Activated naive CD4-positive, alpha-beta T cell treated with anti-CD3 and anti-CD28 coated beads for 36 hours (primary cell): ENCODE data around the gene P2RY14. TPM values are rescaled to one million over a fixed set of nuclear protein-coding genes. Genes with fewer than 3 reads are reported as not detected.

ENCODE experiments used
- CTCF ChIA-PET: fragments of 350-600 bp; sonication (Branson Sonifier 250); formaldehyde crosslinking; loops from one replicate; lab custom pipeline; 2021; ENCODE audit warnings: antibody characterized with exemption; lab: Charles Lee
- DNase-seq: peaks from one replicate; pipeline ENCODE4 v3.0.0-alpha.2; 2020
- H3K27ac Mint-ChIP-seq: one replicate; pipeline ENCODE4 v1.8.0; 2021; ENCODE audit warnings: mild to moderate bottlenecking, mixed read lengths
- H3K27me3 Mint-ChIP-seq: one replicate; pipeline ENCODE4 v1.8.0; 2021; ENCODE audit warnings: low read depth, mixed read lengths
- H3K36me3 Mint-ChIP-seq: one replicate; pipeline ENCODE4 v1.8.0; 2021; ENCODE audit warnings: low read depth, mixed read lengths
- H3K4me1 Mint-ChIP-seq: one replicate; pipeline ENCODE4 v1.8.0; 2021; ENCODE audit warnings: low read depth, mixed read lengths
- H3K4me3 Mint-ChIP-seq: one replicate; pipeline ENCODE4 v1.8.0; 2021; ENCODE audit warnings: mild to moderate bottlenecking, moderate library complexity, mixed read lengths
- H3K9me3 Mint-ChIP-seq: one replicate; pipeline ENCODE4 v1.8.0; 2021; ENCODE audit warnings: mixed read lengths
- intact Hi-C: fragments of 100-400 bp; cut with micrococcal nuclease; formaldehyde crosslinking; loops from one replicate; pipeline ENCODE4 v1.15.1; 2023
- total RNA-seq, 2 experiments: library from RNA; stranded (reverse); gene quantifications; one replicate each; pipeline ENCODE4 v1.2.3, GENCODE V29; 2021

P2RY14 gene
- total RNA-seq, 2 experiments from 2014 or later, result 0.12 to 0.69 TPM

- Mint-ChIP-seq H3K27me3 (no peaks in the 10 kb centered on the region), H3K4me3 (no peak overlapping the region), H3K36me3 (no peaks in the 10 kb centered on the region), H3K9me3 (no peaks in the 10 kb centered on the region), H3K27ac (peak overlapping the region; percentile 85), H3K4me1 (peaks cover 39% of the 10 kb centered on the region)
- intact Hi-C loops, result loop anchor here (2.0 to 10.0 kb wide), 4 partner anchors 41 to 537 kb away; partner anchors contain the start of genes GPR87 and SIAH2
- peak; percentile 14 for DNase-seq
- CTCF ChIA-PET, result interaction anchor here (0.6 to 8.5 kb wide), 4 partner anchors 49 to 120 kb away, joined by 3 to 248 read pairs (median 98); no protein-coding TSS in a partner anchor
Measured at GRCh38 chr3:151276038-151276686, 2.2 kb downstream of the P2RY14 start.

- DNase-seq, result no peak
- intact Hi-C loops, result loop anchor here (5.0 to 10.0 kb wide), 2 partner anchors 493 to 510 kb away; partner anchors contain the start of gene SIAH2
- Mint-ChIP-seq H3K4me1 (peaks cover 41% of the 10 kb centered on the region), H3K36me3 (no peaks in the 10 kb centered on the region), H3K27me3 (no peaks in the 10 kb centered on the region), H3K4me3 (no peak overlapping the region), H3K27ac (no peak overlapping the region), H3K9me3 (no peaks in the 10 kb centered on the region)
- CTCF ChIA-PET, result interaction anchor here (1.0 to 8.5 kb wide), 4 partner anchors 18 to 119 kb away, joined by 3 to 248 read pairs (median 98); no protein-coding TSS in a partner anchor
Measured at GRCh38 chr3:151275091-151275490, 3.3 kb downstream of the P2RY14 start.

- Mint-ChIP-seq H3K9me3 (no peaks in the 10 kb centered on the region), H3K27ac (peak overlapping the region; percentile 1), H3K4me1 (peaks cover 18% of the 10 kb centered on the region), H3K4me3 (no peak overlapping the region), H3K27me3 (no peaks in the 10 kb centered on the region), H3K36me3 (no peaks in the 10 kb centered on the region)
- CTCF ChIA-PET, result interaction anchor here (0.7 to 3.8 kb wide), 2 partner anchors 101 to 102 kb away, joined by 3 to 20 read pairs; no protein-coding TSS in a partner anchor
- intact Hi-C loops, result loop anchor here (10.0 kb wide), 1 partner anchor 505 kb away; the partner anchor contains the start of gene SIAH2
- no peak for DNase-seq
Measured at GRCh38 chr3:151269631-151270030, 8.7 kb downstream of the P2RY14 start.

DNA sequence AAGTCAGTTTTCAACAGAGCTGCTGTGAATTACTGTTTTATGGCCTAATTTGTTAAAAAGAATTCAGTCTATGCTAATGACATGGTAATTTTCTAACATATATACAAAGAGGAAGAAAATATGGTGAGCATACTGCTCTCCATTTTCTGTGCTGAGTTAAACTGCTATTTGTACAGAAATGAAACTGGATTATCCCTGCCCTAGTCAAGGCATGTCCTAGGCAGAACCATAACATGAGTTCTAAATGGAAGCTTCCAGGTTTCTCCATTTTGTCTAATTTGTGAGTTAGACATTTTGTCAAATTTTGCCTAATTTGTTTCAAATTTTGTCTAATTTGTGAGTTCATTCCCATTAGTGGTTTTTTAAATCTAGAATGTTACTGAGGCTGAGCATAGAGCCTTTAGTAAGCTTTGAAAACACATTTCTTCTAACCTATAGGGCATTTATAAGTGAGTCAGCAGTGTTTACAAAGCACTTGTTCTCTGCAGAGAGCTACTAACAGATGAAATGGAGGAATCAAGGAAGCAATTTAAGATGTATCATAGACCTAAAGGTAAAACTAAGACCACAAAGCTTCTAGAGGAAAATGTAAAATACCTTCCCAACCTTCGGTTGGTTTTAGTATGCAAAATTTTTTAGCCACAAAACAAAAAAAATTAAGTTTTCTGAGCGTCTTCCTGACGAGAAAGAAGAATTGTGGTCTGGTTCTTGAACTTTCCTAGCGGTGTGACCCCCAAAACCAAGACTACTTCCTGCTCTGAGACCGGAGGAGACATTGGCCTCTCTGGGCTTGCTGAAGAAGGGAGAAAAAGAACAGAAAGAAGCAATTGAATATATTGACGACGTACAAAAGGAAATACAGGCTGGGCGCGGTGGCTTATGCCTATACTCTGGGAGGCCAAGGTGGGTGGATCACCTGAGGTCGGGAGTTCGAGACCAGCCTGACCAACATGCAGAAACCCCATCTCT lies 9.8 kb downstream of the P2RY14 start:
- Mint-ChIP-seq H3K9me3 (no peaks in the 10 kb centered on the region), H3K27me3 (no peaks in the 10 kb centered on the region), H3K4me1 (peaks cover 17% of the 10 kb centered on the region), H3K4me3 (peak overlapping the region; percentile 17), H3K36me3 (no peaks in the 10 kb centered on the region), H3K27ac (peak overlapping the region; percentile 70)
- DNase-seq, result peak; percentile 45
- CTCF ChIA-PET, result interaction anchor here (0.9 to 3.8 kb wide), 9 partner anchors 11 to 101 kb away, joined by 3 to 24 read pairs (median 5); partner anchors contain the start of gene P2RY14
- intact Hi-C loops, result loop anchor here (1.0 kb wide), 1 partner anchor 10 kb away; the partner anchor contains the start of gene P2RY14

GRCh38 chr3:151267066-151267465 lies 11.3 kb downstream of the P2RY14 start:
- DNase-seq, result no peak
- Mint-ChIP-seq H3K4me3 (no peak overlapping the region), H3K36me3 (no peaks in the 10 kb centered on the region), H3K27me3 (no peaks in the 10 kb centered on the region), H3K9me3 (no peaks in the 10 kb centered on the region), H3K27ac (no peak overlapping the region), H3K4me1 (peaks cover 17% of the 10 kb centered on the region)
- CTCF ChIA-PET, result interaction anchor here (0.6 to 3.8 kb wide), 5 partner anchors 12 to 104 kb away, joined by 3 to 24 read pairs (median 11); partner anchors contain the start of gene P2RY14
- intact Hi-C loops, result no loop called here

- intact Hi-C loops, result no loop called here
- Mint-ChIP-seq H3K4me1 (peaks cover 17% of the 10 kb centered on the region), H3K27ac (no peak overlapping the region), H3K36me3 (no peaks in the 10 kb centered on the region), H3K27me3 (no peaks in the 10 kb centered on the region), H3K4me3 (no peak overlapping the region), H3K9me3 (no peaks in the 10 kb centered on the region)
- CTCF ChIA-PET, result interaction anchor here (3.8 kb wide), 1 partner anchor 99 kb away, joined by 20 read pairs; no protein-coding TSS in a partner anchor
- DNase-seq, result no peak
Measured at GRCh38 chr3:151265866-151266265, 12.5 kb downstream of the P2RY14 start.

DNA sequence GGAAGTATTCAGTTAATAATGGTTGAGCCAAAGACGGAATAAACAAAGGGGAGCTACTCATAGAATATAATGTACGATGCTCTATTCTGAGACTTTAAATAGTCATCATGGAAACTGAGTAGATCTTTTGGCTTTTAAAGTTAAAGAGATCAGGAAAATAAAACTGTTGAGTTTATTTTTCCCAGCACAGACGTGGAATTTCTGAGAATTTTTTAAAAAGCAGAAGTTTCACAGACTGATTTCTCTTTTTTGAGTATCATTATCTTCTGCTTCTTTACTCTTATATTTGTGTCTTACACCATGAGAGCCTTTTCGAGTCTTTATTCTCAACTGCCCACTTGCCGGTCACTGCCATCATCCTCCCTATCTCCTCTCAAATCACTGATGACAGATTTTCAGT lies 13.2 kb downstream of the P2RY14 start:
- intact Hi-C loops, result no loop called here
- DNase-seq, result no peak
- Mint-ChIP-seq H3K9me3 (no peaks in the 10 kb centered on the region), H3K4me3 (no peak overlapping the region), H3K36me3 (no peaks in the 10 kb centered on the region), H3K27me3 (no peaks in the 10 kb centered on the region), H3K4me1 (peaks cover 15% of the 10 kb centered on the region), H3K27ac (no peak overlapping the region)
- CTCF ChIA-PET, result interaction anchor here (0.5 kb wide), 1 partner anchor 63 kb away, joined by 3 read pairs; no protein-coding TSS in a partner anchor

GRCh38 chr3:151264605-151265004 lies 13.7 kb downstream of the P2RY14 start:
- Mint-ChIP-seq H3K4me1 (peaks cover 11% of the 10 kb centered on the region), H3K27me3 (no peaks in the 10 kb centered on the region), H3K9me3 (no peaks in the 10 kb centered on the region), H3K27ac (no peak overlapping the region), H3K4me3 (no peak overlapping the region), H3K36me3 (no peaks in the 10 kb centered on the region)
- no peak for DNase-seq
- intact Hi-C loops, result no loop called here
- CTCF ChIA-PET, result interaction anchor here (0.5 kb wide), 1 partner anchor 63 kb away, joined by 3 read pairs; no protein-coding TSS in a partner anchor

- no peak for DNase-seq
- no peaks in the 10 kb centered on the region for H3K9me3 Mint-ChIP-seq
- intact Hi-C loops, result no loop called here
- no peaks in the 10 kb centered on the region for H3K27me3 Mint-ChIP-seq
- no peak overlapping the region for H3K27ac Mint-ChIP-seq
- H3K4me1 Mint-ChIP-seq, result no peaks in the 10 kb centered on the region
- H3K4me3 Mint-ChIP-seq, result no peak overlapping the region
- CTCF ChIA-PET, result interaction anchor here (0.6 to 1.2 kb wide), 4 partner anchors 19 to 107 kb away, joined by 3 to 6 read pairs (median 3); no protein-coding TSS in a partner anchor
- H3K36me3 Mint-ChIP-seq, result no peaks in the 10 kb centered on the region
Measured at GRCh38 chr3:151262871-151263525, 15.3 kb downstream of the P2RY14 start.

DNA sequence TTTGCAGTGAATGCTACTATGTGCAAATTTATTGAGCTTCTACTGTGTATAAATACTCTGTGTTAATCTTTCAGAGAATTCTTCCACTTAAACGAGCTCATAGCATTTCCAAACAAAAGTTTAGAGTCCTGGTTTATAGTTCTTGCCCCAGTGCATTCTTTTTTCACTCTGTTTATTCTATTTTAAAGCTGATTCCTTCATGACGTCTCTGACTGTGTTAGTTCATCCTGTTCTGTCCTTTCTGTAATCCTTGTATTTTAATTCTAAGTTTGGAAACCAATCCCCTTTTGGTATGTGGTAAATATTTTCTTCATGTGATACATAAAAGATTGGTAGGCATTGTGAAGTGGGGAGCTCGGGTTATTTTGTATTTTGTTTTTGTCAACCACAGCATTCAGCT lies 18.7 kb downstream of the P2RY14 start:
- CTCF ChIA-PET, result interaction anchor here (0.8 kb wide), 2 partner anchors 20 to 23 kb away, joined by 3 read pairs; no protein-coding TSS in a partner anchor
- no peaks in the 10 kb centered on the region for H3K9me3 Mint-ChIP-seq
- no peaks in the 10 kb centered on the region for H3K36me3 Mint-ChIP-seq
- no peak for DNase-seq
- H3K4me3 Mint-ChIP-seq, result no peak overlapping the region
- H3K27ac Mint-ChIP-seq, result no peak overlapping the region
- intact Hi-C loops, result no loop called here
- no peaks in the 10 kb centered on the region for H3K27me3 Mint-ChIP-seq
- H3K4me1 Mint-ChIP-seq, result no peaks in the 10 kb centered on the region

- Mint-ChIP-seq H3K27me3 (no peaks in the 10 kb centered on the region), H3K4me3 (no peak overlapping the region), H3K4me1 (no peaks in the 10 kb centered on the region), H3K27ac (no peak overlapping the region), H3K36me3 (no peaks in the 10 kb centered on the region), H3K9me3 (no peaks in the 10 kb centered on the region)
- intact Hi-C loops, result no loop called here
- no peak for DNase-seq
- CTCF ChIA-PET, result interaction anchor here (1.1 to 1.5 kb wide), 5 partner anchors 12 to 28 kb away, joined by 3 to 5 read pairs (median 4); no protein-coding TSS in a partner anchor
Measured at GRCh38 chr3:151256749-151257148, 21.6 kb downstream of the P2RY14 start.
